Measurements from ENCODE around the gene ETV2.
"Not testable (repeated sequence)": the region's sequence is repeated elsewhere in the genome, so short reads cannot be mapped to it uniquely, and the experiment has no call there.

Gene ETV2

DNA sequence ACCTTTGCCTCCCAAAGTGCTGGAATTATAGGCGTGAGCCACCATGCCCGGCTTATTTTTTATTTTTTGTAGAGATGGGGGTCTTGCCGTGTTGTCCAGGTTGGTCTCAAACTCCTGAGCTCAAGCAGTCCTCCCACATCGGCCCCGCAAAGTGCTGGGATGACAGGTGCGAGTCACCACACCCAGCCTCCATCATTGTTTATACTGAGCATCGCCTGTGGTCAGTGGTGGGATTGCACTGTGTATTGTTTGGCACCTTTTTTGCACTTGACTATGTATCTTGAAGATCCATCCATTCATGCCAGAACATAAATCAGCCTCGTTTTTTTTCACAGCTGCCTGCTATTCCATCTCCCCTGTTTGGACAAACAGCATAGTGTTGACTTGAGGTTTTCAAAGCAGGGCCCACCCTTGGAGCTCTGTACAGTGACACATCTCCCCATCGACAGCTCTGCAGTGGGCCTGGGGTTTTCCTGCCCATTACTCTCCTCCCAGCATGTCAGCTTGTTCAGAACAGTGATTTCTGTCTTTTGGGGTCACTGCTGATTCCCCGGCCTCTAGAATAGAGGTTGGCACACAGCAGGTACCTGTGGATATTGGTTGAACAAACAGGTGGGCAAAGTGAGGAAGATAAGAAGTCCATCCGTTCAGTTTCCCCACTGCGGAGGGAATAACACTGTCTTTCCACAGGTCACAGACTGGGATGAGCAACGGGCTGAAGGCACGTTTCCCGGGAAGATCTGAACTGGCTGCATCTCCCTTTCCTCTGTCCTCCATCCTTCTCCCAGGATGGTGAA is 16.6 kb downstream of the ETV2 start:
- no peak for DNase-seq (ENCODE audit: low read depth in 2 of 2)

DNA sequence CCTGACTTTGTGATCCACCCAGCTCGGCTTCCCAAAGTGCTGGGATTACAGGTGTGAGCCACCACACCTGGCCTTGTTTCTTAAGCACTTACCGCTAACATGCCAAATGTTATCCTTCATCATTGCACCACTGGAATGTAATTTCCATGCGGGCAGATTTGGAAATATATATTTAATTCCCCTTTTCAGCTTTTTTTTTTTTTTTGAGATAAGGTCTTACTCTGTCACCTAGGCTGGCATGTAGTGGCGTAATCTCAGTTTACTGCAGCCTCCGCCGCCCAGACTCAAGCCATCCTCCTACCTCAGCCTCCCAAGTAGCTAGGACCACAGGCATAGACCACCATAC is 20.4 kb downstream of the ETV2 start:
- no peak for DNase-seq (ENCODE audit: low read depth in 2 of 2)

DNA sequence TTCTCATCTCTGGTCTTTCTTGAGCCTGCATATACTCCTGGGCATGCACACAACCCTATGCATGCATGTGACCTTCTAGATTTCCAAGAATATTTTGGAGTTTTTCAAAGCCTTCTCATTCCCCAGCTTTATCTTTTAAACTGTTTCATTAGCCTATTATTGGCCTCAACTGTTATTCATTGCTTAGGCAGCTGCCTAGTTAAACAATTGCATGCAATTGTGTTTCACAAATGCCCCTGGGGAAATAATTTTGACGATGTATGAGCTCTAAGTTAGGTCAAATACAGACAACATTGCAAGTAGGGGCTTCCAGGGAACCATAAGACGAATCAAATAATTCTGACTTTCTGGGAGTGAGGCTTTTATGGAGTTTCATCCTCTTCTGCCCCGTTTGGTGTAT is 22.4 kb downstream of the ETV2 start:
- DNase-seq (ENCODE audit: low read depth in 2 of 2), result no peak

DNA sequence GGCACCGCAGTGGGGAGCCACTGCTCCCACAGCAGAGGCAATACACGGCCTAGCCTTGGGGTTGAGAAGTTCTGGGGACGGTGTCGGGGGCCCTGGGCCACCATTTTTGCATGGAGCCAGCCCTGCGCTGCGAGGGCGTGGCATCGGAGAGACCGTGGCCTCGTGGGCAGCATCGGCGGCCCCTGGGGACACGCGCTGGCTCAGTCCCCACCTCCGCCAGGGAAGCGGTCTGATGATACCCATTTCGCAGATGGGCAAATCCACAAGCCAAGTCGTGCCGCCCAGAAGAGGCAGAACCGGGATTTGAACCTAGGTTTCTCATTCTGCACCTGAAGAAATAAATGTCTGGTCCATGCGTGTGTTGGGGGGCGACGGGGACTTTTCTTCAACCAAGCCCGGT is 23.6 kb downstream of the ETV2 start:
- DNase-seq (ENCODE audit: low read depth in 2 of 2), result no peak

DNA sequence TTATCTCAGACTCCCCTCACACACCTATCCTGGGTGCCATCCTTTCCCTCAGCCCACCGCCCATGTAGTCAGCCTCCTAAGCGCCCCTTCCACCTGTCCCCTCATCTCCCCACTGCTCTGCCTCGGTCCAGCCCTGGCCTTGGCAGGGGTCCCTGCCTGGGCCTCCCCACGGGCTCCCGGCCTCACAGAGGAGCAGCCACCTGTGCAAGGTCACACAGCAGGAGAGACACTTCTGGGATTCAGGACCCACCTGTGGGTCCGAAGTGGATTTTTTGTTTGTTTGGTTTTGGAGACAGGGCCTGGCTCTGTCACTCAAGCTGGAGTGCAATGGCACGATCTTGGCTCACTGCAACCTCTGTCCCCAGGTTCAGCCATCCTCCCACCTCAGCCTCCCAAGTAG is 24.1 kb downstream of the ETV2 start:
- DNase-seq (ENCODE audit: low read depth in 2 of 2), result no peak

DNA sequence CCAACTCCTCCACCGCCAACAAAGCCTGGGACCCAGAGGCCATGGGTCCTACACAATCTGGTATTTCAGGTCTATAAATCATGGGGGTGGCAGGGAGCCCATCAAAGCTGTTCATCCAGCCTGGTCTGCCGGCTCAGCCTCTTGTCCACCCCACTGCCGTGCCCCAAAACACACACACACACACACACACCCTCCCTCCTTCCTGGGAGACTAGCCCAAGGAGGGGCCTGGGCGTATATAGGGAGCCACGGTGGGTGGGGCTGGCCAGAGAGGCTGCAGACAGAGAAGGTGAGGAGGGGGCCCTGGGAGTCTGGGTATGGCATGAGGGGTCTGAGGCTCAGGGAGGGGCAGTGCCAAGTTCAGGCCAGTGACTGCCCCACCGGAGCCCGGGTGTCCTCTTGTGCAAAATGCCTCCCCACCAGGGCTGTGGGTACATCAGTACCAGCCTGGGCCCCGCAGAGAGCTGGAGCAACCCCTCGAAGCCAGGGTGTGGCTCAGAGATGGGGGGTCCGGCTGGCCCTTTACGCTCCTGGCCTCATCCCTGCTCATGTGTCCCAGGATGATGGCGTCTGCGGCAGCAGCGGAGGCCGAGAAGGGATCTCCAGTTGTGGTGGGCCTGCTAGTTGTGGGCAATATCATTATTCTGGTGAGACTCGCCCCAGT is 24.8 kb downstream of the ETV2 start, which contains the start of gene UPK1A:
Gene UPK1A, plus strand, starts transcription at position 267 of the 663 bp plus-strand sequence. Its CDS starts 296 bp downstream, at position 563.
- no peak for DNase-seq (ENCODE audit: low read depth in 2 of 2)

DNA sequence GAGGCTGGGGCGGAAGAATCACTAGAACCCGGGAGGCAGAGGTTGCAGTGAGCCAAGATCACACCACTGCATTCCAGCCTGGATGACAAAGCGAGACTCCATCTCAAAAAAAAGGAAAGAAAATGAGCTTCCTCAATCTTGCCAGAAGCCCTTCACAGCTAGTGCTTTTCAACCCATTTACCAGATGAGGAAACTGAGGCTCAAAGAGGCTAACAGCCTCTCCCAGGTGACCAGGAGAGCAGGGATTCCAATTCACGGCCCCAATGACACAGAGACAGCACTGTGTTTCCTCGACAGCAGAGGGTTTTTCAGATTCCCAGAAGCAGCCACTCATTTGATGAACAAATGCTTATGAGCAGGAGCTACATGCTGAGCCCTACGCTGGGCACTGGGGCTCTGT is 28.0 kb downstream of the ETV2 start:
- DNase-seq (ENCODE audit: low read depth in 2 of 2), result no peak

DNA sequence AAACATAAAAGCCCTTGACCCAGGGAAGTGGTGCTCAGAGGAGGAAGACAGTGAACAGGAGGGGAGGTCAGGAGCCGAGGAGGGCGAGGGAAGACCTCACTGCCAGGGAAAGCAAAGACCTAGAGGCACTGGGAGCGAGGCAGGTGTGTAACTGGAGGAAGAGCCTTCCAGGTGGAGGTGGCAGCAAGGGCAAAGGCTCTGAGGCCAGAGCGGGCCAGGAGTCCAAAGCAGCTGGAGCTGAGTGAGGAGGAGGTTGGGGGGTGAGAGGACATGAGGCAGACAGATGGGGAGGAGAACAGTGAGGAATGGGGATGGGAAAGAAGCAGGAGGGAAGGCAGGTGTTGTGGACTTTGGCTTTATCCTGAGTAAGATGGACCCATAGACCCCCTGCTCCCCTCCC is 28.4 kb downstream of the ETV2 start:
- DNase-seq (ENCODE audit: low read depth in 2 of 2), result no peak

DNA sequence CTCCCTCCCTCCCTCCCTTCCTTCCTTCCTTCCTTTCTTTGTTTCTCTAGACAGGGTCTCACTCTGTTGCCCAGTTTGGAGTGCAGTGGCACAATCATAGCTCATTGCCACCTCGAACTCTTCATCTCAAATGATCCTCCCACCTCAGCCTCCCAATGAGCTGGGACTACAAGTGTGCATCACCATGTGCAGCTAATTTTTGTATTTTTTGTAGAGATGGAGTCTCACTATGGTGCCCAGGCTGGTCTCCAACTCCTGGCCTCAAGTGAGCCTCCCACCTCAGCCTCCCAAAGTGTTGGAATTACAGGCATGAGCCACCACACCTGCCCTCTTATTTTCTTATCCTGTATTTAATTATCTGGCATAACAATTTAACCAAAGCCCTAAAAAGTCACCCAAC is 29.1 kb downstream of the ETV2 start:
- no peak for DNase-seq (ENCODE audit: low read depth in 2 of 2)

DNA sequence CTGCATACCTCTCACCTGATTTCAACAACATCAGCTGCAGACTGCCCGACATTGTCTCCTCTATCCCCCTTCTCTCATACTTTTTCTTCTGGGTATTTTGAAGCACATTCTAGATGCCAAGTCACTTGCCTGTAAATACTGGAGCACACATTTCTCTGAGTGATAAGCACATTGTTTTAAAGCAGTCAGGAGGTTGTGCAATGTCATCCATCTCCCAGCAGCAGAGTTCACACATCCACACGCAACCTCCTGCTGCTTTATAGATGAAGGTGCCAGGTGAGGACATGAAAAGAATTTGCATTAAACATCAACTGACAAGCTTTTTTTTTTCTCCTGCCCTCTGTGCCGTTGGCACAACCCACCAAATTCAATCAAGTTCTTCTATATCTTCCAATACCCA is 30.3 kb downstream of the ETV2 start:
- no peak for DNase-seq (ENCODE audit: low read depth in 2 of 2)

DNA sequence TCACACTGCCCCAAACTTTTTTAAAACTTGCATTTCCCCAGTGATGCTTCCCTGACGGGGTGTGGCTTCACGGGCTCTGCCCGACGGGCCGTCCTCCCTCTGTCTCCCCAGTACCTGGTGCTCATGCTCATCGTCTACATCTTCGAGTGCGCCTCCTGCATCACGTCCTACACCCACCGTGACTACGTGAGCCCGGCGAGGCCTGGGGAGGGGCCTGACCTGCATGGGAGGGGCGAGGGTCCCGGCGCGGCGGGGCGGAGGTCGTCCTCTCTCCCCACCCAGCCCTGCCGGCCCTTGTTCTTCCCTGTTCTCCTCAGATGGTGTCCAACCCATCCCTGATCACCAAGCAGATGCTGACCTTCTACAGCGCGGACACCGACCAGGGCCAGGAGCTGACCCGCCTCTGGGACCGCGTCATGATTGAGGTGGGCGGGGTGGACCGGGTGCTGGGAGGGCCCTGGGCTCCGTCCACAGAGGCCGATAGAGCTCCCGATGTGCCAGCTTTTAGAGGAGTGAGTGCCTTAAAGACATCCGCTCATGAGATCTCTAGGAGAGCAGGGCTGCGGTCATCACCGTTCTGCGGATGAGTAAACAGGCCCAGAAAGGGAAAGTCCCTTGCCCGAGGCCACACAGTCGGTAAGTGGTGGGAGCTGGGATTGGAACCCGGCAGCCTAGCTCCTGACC is 31.7 kb downstream of the ETV2 start:
- peak; percentile 6 to 12 for DNase-seq (ENCODE audit: low read depth in 2 of 2)

DNA sequence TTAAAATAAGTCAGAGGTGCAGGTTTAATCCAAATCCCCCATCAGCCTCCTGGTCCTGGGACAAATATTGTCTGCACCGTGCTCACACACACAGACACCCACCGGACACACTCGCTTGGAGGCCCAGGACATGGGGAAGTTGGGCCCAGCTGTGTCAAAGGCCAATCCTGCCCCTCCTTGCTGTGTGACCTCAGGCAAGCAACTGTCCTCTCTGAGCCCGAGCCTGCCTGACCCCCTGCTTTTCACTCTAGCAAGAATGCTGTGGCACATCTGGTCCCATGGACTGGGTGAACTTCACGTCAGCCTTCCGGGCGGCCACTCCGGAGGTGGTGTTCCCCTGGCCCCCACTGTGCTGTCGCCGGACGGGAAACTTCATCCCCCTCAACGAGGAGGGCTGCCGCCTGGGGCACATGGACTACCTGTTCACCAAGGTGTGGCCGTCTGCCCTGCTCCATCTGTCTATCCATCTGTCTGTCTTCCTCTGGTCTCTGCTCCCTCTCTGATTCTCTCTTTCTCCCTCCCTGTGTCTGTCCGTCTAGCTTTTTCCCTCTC is 34.1 kb downstream of the ETV2 start:
- DNase-seq (ENCODE audit: low read depth in 2 of 2), result no peak

DNA sequence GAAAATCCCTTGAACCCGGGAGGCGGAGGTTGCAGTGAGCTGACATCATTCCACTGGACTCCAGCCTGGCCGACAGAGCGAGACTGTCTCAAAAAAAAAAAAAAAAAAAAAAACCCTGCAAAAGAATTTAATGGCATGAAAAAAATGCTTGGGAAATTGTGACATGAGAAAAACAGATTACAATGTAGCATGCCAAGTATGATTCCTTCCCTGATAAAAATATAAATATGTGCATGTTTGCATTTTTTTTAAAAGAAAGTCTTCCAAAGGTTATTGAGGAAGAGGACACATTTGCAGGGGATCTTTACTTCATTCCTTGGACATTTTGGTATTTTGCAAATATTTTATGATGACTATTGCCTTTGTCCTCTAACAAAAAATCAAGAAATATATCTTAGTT is 48.3 kb downstream of the ETV2 start:
- no peak for DNase-seq (ENCODE audit: low read depth in 2 of 2)

DNA sequence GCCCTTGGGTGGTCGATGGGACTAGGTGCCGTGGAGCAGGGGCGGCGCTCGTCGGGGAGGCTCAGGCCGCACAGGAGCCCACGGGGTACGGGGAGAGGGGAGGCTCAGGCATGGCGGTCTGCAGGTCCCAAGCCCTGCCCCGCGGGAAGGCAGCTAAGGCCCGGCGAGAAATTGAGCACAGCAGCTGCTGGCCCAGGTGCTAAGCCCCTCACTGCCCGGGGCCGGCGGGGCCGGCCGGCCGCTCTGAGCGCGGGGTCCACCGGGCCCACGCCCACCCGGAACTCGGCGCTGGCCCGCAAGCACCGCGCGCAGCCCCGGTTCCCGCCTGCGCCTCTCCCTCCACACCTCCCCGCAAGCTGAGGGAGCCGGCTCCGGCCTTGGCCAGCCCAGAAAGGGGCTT is 49.6 kb downstream of the ETV2 start:
- not testable (repeated sequence) for DNase-seq (ENCODE audit: low read depth in 2 of 2)

DNA sequence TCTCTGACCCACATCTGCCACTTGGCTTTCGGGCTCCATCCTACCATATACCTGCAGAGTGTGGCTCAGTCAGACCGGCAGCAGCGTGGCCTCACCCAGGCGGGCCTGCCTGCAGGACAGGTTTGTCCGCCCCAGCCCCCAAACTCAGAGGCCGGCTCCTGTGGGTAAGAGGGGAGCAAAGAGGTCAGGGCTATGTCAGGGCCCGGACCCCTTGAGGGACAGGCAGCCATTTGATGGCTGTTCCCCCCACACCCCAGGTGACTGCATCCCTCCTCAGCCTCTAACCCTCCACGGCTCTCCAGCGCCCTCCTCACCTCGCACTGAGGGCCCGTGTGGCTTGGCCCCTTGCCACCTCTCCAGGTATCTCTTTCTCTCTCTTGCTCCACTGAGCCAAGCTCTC is 50.5 kb downstream of the ETV2 start:
- no peak for DNase-seq (ENCODE audit: low read depth in 2 of 2)

DNA sequence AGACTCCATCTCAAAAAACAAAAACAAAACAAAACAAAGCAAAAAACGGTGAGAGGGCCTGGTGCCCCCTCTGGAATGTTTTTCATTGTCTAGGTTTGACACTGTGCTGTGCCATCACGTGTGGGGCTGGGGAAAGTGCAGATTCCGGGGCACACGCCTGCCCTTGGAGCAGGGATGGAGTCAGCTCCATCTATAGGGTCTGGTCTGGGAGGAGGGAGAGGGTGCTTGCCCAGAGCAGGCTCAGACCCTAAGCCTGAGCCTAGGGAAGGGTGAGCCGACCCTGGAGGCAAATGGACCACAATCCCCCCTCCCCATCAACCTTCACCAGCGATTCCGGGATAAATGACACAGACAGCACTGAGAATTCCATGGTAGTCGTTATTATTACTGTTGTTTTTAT is 51.9 kb downstream of the ETV2 start:
- no peak for DNase-seq (ENCODE audit: low read depth in 2 of 2)

DNA sequence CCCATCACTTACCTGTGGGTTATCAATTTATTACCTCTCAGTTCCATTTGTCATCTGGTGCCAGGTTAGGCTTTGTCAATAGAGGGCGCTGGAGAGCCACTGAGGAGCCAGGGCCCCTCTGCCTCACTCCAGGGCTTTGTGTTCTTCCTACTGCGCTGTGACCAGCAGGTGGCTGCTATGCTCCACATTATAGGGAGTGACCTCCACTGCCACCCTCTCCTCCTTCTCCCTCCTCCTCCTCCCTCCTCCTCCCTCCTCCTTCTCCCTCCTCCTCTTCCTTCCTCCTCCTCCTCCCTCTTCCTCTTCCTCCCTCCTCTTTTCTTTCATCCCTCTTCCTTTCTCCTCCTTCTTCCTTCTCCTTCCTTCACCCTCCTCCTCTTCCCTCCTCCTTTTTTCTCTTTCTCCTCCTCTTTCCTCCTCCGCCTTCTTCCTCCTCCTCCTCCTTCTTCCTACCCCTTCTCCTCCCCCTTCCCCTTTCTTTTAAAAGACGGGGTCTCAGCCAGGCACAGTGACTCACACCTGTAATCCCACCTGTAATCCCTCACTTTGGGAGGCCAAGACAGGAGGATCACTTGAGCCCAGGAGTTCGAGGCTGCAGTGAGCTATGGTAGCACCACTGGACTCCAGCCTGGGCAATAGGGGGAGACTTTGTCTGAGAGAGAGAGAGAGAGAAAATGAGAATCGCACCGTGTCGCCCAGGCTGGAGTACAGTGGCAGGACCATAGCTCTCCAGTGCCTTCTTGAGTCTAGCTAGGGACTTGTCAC is 52.5 kb downstream of the ETV2 start:
- DNase-seq (ENCODE audit: low read depth in 2 of 2), result peak; percentile 81 to 93

All from stimulated activated CD4-positive, alpha-beta T cell treated with anti-CD3 and anti-CD28 coated beads, Interleukin-1b, Interleukin-23, amount 100 ng/mL, for 4 hours (primary cell).